Subcutaneous adipose tissue (tissue), 4 donors: ENCODE data around the gene FERD3L. TPM values are rescaled to one million over a fixed set of nuclear protein-coding genes. Genes with fewer than 3 reads are reported as not detected.

Experiments used
- CTCF ChIP-seq: fragments of 450-650 bp; IDR thresholded peaks from one replicate; pipeline ENCODE4 v1.5.1; 2016; ENCODE audit warnings: low read depth, mild to moderate bottlenecking, control low read depth, antibody characterized with exemption, moderate library complexity
- total RNA-seq, 4 donors: library from RNA; depleted of rRNA; stranded (reverse); fragments of >200 nt; gene quantifications; one replicate each; pipeline ENCODE4 v1.1.0, GENCODE V29; 2016

The FERD3L gene
- total RNA-seq, 4 donors from 2014 or later = not detected

GRCh38 chr7:19114551-19114855 lies 30.7 kb downstream of the FERD3L start:
- TF ChIP-seq CTCF = no peak

- TF ChIP-seq CTCF = no peak
Observed at GRCh38 chr7:19113855-19114550, 31.2 kb downstream of the FERD3L start.

- TF ChIP-seq CTCF = no peak
Observed at GRCh38 chr7:19113002-19113350, 32.2 kb downstream of the FERD3L start.

- TF ChIP-seq CTCF = no peak
Observed at GRCh38 chr7:19112274-19113001, 32.8 kb downstream of the FERD3L start.

GRCh38 chr7:19111474-19112273 lies 33.5 kb downstream of the FERD3L start:
- TF ChIP-seq CTCF = no peak

- TF ChIP-seq CTCF = no peak
Observed at GRCh38 chr7:19110776-19111175, 34.4 kb downstream of the FERD3L start.

GRCh38 chr7:19110026-19110730 lies 35.0 kb downstream of the FERD3L start:
- no peak for TF ChIP-seq CTCF
